Inflammatory macrophage treated with lipopolysaccharide for 4 hours (primary cell): Measurements from ENCODE around the gene HOXB6.

Experiments used
- DNase-seq: peaks from one replicate; pipeline ENCODE4 v3.0.0-alpha.2; 2020

The HOXB6 gene

DNA sequence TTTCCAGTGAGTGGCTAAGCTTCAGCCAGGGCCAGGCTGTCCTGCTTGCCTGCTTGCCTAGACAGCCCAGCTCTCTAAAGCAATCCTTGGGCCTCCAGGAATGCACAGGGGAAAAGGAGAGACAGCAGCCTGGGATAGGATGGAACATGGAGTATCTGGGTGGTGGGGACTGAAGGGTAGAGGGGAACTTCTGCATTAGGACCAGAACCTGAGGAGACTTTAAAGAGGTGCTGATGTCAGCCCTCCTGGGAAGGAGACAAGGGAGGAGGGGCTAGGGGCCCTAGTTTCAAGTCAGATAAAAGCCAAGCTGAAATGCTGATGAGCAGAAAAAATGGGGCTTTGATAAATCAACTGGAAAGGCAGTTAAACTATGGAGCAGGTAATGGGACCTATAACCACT lies 4.2 kb upstream of the HOXB6 start:
- no peak for DNase-seq

DNA sequence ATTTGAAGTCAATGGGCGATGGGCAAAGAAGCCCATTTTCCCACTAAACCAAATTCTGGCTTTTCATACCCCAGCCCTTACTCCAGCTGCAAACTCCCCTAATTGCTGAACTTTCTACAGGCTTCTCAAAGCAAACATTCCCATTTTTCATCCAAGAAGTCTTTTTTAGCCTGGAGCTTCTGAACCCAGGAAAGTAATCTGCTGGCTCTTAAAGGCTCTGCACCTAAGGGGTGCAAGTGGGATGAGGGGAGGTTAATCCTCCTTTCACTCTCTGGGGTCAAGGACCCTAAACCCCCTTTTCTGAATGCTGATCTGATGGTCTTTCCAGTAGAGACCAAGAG lies 3.7 kb upstream of the HOXB6 start:
- no peak for DNase-seq

DNA sequence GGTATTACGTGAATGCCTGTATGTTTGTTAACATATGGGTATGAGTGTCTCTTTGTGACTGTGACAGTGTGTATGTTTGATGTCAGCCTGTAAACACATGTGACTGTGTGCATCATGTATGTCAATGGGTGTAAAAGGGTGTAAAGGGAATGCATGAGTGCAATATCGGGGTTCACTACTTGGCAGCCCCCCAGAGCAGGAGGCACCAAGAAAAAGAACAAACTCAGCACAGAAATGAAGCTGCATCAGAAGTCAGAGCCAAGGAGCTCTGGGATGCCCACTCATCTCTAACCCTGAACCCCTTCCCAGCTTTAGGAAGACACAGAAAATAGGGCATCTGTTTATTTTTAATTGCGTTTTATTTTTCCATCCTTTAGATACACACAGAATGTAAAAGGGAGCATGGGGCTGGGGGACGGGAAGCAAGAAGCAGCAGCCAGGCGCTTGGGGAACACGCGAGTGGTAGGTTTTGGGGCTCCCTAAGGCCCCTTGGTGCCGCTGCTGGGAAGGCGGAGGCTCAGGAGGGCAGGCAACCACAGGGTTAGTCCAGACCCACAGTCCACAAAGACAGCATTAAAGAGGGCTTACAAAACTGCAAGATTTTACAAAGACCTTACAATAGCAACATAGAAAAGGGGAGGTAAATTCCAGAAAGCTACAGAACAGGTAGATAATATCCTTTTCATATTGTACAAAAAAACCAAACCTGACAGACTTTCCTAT lies 2.3 kb upstream of the HOXB6 start:
- no peak for DNase-seq

DNA sequence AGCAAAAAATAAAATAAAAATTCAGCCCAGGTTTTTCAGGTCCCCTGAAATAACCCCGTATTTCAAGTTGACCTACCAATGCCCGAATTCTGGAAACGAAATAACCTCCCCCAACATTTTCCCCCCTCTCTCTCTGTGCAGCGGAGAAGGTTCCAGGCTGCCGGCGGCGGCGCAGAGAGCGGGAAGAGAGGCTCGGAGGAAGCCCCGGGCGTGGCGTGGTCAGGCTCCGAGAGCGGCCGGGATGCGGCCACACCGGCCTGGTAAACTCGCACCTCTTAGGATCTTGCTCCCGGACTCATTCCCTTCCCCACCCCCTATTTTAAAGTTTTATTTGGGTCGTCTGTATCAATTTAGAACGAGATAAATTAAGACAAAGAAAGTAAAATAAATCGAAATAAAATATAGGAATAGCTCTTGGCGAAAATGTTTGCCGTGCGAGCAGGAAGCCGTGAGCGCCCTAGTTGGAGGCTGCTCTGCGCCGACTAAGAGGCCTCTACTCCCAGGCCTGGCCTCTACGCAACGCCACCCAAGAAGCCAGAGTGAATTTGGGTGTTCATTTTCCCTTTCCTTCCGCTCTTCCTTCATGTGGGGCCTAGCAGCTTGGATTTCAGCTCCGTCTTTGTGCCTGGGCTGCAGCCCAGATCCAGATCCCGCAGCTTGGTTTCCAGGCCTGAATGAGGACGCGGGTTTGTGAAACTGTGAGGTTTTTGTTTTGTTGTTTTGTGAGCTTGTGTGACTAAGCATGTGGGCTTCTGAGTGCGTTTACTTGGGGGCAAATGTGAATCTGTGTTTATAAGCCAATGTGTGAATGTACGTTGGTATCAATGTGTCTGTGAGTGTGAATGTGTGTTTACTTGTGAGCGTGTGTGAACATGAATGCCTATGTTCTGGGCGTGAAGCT lies 1.5 kb upstream of the HOXB6 start:
- DNase-seq, result no peak

DNA sequence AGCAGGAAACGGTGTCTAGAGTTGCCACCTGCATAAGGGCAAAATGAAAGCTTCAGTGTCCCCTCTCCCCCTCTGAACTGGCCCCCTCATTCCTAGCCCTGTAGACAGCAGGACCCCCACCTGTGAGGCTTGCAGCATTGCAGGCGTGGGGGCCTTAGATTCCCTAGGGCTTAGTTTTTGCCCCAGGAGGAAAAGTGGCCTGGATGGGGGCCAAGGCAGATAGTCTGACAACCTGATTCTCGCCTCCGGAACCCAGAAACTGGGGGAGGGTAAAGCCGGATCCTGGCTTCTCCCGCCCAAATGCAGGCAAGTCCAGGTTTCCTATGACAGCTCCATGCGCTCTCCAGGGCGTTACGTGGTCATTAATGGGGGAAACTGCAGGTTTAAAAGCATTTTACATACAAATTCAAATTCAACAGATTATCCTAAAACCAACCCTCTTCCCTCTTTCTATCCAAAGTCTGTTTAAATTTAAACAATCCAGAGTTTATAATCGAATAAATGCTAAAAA lies 678 bp upstream of the HOXB6 start:
- DNase-seq, result no peak

DNA sequence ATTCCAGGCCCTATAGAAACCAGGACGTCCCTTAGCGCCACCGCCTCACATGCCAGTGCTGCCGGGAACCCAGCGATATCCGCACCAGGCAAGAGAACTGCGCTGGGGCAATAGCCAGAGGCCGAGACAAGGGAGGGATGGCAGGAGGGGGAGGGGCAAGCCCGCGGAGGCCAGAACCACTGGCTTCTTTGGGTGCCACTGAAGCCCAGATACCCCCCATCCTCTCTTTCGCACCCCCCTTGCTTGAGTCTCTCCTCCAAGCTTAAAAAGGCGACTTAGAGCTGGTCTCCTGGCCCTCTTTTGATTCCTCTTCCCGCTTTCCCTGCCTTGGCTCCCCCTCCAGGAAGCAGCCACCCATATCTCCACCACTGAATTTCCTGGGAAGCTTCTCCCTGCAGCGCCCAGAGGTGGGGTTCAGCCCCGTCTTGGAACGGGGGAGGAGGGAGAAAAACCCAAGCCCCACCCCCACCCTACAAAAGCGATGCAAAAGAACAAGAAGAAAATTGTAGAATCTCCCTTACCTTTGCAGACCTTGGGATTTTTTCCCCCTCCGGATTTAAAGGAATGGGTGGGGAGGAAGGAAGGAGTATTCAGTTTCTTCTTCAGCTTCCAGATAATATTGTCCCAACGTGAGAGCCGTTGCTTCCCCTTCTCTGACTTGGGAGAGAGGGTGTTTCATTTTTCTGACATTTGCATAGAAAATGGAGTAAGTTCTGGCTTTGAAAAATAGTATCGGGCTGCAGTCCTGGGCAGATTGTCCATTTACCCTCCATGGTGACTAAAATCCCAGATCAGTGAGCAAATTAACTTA lies 622 bp downstream of the HOXB6 start:
- no peak for DNase-seq

DNA sequence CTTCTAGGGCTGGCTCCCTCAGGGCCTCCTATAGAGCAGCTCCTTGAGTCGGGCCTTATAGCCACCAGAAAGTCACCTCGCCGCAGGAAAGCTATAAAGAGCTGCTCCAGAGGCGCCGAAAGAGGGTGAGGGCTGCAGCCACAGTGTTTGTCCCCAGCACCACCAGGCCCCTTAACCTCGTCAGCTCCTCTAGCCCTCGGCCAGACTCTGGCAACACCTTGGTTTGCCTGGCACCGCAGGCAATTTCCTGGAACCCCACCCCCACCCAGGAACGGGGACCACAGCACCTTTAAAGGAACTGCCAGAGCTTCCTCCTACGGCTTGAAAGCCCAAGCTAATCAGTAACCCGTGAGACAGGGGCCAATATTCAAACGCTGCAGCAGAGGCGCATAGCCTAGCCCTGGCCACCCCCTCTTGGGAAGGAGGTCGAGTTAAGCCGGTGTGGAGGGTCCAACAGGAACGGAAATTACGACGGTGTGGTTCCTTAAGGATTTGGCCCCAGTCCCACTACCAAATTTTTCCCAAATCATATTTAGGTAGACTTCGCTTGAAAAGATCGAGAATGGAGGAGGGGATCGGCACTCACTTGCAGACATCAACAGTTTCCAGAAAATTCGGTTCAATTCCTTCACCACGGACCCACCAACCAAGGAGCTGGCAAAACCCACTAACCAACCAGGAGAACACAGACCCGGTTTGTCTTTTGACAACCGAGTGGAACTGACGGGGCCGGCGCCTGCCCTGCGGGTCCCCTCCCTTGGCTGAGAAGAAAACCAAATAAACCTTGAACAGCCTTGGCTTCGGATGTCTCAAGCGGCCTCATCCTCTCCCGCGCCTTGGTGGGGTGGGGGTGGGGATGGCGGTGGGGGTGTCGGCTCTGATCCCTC lies 3.0 kb downstream of the HOXB6 start:
- DNase-seq, result no peak

DNA sequence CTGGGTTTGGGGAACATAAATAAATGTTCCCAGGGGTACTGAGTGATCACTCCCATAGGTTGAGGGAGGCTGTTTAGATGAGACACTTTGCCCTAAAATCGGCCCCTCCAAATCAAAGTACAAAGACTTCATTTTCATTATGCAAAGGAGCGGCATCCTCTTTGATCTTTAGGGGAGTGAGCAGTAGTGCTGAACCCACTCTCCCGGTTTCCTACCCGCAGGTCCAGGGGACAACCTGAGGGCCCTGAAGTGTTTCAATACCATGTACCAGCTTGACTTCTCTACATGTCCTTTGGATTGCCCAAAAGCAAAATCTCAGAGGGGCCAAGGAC lies 3.6 kb downstream of the HOXB6 start:
- no peak for DNase-seq

DNA sequence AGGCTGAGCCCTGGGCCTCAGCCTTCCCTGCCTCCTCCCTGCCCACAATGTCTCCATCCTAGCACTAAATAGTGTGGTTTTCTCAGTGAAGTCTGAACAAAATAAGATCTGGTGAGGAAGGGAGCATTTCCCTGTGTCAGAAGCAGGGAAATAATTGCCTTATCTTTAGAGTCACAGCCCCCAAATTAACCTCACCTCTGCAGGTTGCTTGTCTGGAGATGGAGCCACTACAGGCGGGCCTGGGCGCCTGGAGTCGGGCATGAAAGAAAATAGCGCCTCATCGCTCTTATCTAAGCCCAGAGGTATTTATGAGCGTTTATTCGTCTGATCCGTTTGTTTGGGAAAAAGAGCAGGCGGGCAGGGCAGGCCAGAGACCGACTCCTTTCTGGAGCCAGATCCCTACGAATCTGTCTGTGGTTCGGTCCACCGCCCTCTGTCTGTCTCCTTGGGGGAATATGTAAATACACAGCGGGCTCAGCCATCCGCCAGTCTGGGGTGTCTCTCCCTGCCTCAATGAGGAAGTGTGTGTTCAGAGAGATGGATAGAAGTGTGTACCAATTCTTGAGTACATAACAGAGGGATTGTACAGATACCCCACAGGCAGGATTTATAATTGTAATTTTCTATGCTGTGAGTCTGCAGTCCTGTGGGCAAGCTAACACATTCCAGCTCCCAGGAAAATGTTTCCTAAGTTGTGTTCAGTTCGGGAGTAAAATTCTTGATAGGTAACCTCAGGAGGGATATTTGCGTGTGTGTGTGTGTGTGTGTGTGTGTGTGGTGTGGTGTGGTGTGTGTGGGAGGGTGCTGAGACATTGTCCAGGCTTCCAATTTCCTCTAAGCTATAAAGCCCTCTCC lies 4.3 kb downstream of the HOXB6 start:
- no peak for DNase-seq

DNA sequence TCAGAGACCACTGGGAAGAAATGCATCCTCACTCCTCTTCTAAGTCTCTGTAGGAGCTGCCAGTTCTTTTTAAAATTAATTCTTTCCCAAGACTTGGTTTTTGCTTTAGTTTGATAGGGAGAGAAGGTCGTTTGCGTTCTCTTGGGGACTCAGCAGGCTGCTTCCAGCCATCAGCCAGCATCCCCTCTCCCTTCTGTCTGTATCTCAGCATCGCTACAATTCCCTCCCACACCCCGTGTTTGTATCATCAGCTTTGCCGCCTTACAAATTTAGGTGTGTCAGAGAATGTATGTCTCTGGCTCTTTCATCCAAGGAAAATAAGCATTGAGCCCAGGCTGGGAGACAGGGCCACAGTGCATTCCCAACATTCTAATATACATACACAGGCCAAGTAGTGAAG lies 5.4 kb downstream of the HOXB6 start:
- DNase-seq, result no peak

DNA sequence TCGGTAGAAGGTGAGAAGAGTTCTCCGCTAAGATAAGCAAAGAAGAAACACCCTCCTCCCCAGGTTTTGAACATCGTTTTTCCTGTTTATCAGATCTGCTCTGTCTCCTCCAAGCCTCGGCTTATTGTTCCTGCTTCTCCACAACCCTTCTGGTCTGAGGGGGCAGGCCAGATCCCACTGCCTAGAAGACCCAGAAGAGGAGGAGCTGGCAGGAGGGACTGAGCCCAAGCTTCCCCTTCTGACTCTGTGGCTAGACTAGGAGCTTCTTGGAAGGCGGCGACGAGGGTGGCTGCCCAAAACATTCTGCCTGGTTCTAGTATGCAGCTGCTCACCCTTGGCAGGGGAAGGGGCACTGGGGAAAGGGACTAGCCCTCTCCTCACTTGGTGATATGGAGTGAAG lies 6.0 kb downstream of the HOXB6 start:
- no peak for DNase-seq

DNA sequence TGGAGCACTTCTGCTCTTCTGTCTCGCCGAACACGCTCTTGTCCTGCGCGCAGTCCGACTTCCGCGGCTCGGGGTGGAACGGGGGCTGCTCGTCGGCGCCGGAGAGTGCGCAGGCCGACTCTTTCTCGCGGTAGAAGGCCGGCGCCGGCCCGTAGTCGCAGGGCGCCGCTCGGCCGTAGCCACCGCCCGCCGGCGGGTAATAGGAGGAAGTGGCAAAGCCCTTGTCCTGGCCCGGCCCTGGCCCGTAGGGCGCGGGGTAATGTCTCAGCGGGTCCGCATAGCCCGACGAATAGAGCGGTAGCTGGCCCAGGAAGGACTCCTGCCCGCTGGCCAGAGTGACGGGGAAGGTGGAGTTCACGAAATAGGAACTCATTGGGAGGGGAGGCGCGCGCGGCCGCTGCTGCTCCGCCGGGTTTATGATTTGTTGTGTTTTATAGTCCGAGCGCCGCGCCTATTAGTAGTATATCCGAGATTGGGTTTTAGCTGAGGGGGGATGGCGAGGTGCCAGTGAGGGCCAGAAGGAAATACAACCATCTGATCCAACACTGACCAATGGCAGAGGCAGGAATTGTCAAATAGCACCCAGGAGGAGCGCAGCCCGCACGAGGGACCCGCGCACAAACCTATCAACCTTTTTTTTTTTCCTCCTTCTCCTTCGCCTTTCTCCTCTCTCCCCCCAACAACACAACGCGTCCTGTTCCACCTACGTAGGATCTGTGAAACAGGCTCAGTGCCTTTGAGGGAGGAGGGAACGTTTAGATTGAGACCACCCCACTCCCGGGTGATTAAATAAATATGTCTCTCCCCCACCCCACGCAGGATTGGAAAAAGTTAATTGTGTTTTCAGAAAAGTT lies 6.8 kb downstream of the HOXB6 start:
- peak; percentile 52 for DNase-seq

DNA sequence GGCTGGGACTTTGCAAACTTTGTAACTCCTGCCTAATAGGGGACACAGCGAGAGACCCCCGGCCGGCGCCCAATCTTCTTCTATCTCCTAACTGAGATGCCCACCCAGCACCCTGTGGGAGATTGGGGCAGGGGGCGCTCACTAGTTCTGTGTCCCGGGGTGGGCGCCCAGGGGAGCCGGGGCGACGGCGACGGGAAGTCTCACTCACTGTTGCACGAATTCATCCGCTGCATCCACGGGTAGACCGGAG lies 7.3 kb downstream of the HOXB6 start:
- DNase-seq, result no peak

DNA sequence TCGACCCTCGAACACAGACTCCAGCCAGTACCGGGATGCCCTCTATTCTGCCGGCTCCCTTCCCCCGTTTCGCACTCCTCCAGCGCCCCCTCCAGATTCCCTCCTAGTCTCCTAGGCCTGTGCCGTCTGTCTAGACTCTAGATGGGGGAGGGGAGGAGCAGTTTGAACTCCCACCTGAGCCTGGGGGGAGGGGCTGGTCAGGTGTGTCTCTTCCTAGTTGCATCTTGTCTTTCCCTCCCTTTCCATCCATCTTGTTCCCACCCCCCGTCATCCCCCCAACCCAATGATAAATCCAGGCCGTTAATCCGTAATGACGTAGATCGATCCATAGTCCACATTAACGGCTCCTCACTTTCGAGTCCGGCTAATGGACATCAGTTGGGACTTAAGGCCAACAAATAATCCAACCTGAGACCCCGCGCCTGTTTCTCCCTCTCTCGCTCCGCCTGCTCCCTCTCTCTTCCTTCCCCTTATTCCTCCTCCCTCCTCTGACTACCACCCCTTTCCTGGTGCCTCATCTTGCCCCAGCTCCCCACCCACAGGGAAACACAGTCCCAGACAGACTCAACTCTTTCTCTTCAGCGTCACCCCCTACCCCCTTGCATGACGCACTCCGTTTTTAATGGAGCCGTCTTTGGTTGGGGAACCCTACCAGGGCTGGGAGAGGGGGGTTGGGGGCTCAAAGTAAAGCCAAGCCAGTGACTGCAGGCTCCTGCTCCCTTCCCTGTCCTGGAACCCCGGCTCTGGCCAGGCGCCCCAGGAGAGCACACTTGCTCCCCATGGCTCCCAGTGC lies 7.9 kb downstream of the HOXB6 start:
- DNase-seq, result no peak

DNA sequence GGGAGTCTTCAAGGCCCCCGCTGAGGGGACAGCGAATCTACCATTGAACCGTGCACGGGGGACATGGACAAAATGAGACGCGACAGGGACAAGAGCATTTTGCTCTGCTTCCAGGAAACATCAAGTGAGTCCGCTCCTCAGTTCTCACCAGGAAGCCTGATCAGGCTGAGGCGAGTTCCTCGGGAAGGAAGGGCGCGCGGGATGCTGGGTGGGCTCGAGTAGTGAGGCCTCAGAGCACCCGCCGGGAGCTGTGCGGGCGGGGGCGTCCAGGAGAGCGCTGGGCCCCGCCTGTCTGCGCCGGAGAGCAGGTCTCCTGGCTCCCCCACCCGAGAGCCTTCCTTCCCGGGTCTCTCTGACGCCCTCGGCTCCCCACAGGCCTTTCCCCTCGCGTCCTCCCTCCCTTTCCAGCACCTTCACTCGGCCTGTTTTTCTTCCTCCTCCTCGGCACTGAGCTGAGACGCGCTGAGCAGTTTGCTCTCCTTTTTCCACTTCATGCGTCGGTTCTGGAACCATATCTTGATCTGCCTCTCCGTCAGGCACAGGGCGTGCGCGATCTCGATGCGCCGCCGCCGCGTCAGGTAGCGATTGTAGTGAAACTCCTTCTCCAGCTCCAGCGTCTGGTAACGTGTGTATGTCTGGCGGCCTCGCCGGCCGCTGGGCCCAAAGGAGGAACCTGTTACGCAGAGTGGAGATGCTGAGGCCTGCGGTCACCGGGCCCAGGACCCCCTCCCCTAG lies 8.6 kb downstream of the HOXB6 start:
- DNase-seq, result no peak

DNA sequence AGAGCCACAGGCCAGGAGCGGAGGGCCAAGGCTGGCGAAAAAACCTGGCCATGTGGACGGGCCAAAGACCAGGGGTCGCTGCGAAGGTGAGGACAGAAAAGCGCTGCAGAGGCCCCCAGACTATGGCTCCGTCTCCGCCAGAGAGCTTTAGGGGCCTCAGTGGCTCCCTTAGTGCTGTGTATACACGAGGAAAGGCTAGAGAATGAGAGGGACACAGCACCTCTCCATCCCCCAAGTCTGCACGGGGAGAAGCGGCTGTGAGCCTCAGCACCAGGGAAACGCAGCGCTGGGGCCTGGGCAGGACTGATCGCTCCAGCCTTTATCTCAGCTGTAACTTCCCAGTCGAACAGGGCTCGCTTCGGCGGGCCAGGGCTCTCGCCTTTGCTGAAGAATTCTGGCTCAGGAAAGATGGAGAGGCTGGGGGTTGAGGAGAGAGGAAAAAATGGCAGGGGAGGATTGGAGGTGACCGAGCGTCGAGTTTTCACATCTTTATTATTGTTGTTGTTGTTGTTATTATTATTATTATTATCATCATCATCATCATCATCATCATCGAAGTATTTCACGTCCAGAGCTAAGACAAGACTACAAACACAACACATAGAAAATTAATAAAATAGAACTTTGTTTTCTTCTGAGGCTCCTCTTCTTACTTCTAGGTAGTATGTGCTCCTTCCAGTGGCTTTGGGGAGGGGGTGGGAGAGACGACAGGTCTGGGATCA lies 9.3 kb downstream of the HOXB6 start:
- DNase-seq, result no peak

DNA sequence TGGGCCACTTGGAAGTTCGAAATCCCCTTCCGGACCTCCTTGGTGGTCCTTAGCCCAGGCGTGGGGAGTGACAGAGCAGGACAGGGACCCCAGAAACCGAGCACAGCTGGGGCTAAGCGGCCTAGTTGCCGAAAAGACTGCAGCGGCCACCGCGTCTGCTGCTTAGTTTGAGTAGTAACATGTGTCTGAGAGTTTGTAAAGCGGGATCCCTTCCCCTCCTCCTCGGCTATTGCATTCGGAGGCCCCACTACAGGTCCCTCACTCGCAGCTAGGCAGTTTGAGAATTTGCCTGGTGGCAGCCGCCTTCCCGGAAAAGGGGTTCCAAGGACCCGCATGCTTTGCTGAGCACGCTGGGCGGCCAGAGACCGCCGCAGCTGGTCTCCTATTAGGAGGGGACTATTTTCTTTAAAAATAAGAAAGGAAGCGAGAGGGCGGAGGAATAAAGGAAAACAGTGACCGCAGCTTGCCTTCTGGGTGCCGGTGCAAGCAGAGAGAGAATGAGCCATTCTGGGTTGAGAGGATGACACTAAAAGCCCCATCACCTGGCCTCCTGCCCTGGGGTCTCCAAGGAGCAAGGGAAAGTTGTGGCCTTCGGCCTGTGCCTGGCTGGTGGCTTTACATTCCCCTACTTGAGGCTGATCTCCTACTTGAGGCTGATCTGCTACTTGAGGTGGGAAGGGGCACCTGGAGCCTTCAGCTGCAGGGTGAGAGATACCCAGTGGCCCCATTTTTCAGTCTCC lies 10.1 kb downstream of the HOXB6 start:
- no peak for DNase-seq
